Aorta (tissue), 5 donors: Measurements from ENCODE around the gene LRTM2. TPM values are rescaled to one million over a fixed set of nuclear protein-coding genes. Genes with fewer than 3 reads are reported as not detected.
A peak's percentile ranks its signal among the peaks of the same experiment; 100 is the strongest.

Source experiments
- ATAC-seq: fragments of 200-7000 bp; cut with Tn5 transposase; one replicate; pipeline ENCODE4 v1.9.1; 2022; ENCODE audit warnings: moderate library complexity; ENCODE audit not compliant: low FRiP score
- DNase-seq, 2 donors: peaks; one replicate each; pipeline ENCODE4 v3.0.0-alpha.2; 2020
- H3K27ac ChIP-seq, 2 donors: one replicate each; pipeline ENCODE4 v1.5.1; 2013; ENCODE audit warnings: low read length in 2 of 2, mild to moderate bottlenecking in 2 of 2, moderate library complexity in 2 of 2, control low read depth in 1 of 2, inconsistent platforms in 1 of 2, low read depth in 1 of 2
- H3K27me3 ChIP-seq, 2 donors: one replicate each; pipeline ENCODE4 v1.6.1; 2013; ENCODE audit warnings: control low read depth in 1 of 2, low read length in 1 of 2, mild to moderate bottlenecking in 1 of 2, moderate library complexity in 1 of 2; ENCODE audit not compliant: insufficient read depth in 2 of 2, control insufficient read depth in 1 of 2
- H3K36me3 ChIP-seq, 2 donors: one replicate each; pipeline ENCODE4 v1.6.1; 2013; ENCODE audit warnings: control low read depth in 1 of 2, low read length in 1 of 2, mild to moderate bottlenecking in 1 of 2; ENCODE audit not compliant: insufficient read depth in 2 of 2, control insufficient read depth in 1 of 2
- H3K4me1 ChIP-seq, 2 donors: one replicate each; pipeline ENCODE4 v1.6.1; 2013; ENCODE audit warnings: low read length in 2 of 2, control low read depth in 1 of 2, mild to moderate bottlenecking in 1 of 2, moderate library complexity in 1 of 2; ENCODE audit not compliant: insufficient read depth in 2 of 2, control insufficient read depth in 1 of 2
- H3K4me3 ChIP-seq, 2 donors: one replicate each; pipeline ENCODE4 v1.5.1; 2013; ENCODE audit warnings: low read length in 2 of 2, control low read depth in 1 of 2, mild to moderate bottlenecking in 1 of 2
- H3K9me3 ChIP-seq: one replicate; pipeline ENCODE4 v1.6.1; 2013; ENCODE audit warnings: mild to moderate bottlenecking, low read length; ENCODE audit not compliant: control insufficient read depth
- WGBS, 2 donors: extraction: QIAGEN DNeasy Blood & Tissue Kit; methylation state at CpG; one replicate each; pipeline ENCODE4 v1.1.7; 2013; 5-methylcytosine and 5-hydroxymethylcytosine counted together
- intact Hi-C, 2 donors: fragments of 100-400 bp; cut with DNase I; formaldehyde crosslinking; loops; one replicate each; pipeline versions ENCODE4 v1.14.2 to v1.15.0; 2022
- polyA plus RNA-seq, 2 donors: library from polyadenylated mRNA; stranded (reverse); fragments of 200-250 nt; gene quantifications; one replicate each; pipeline ENCODE4 v1.2.3, GENCODE V29; 2013
- total RNA-seq, 2 donors: library from RNA; stranded (reverse); fragmentation: NEBNext Ultra II Directional; extraction: Animal tissue kit (Norgen Biotek cat#: 25700); gene quantifications; one replicate each; pipeline ENCODE4 v1.2.1, GENCODE V29; 2021
- donor health status: healthy with polysubstance abuse.
- donor health status: Bipolar disorder and iron deficiency.
- donor health status: DM: no; HTN: no; CAD: no.
- donor health status: DM: no; HTN: no; CAD: no.
- donor health status: DM: yes; HTN: yes; CAD: no.

LRTM2 gene
- total and polyA plus RNA-seq, 4 donors = not detected

- Histone ChIP-seq H3K9me3 (no peaks in the 10 kb centered on the region), H3K4me1 (no peaks in the 10 kb centered on the region), H3K36me3 (no peaks in the 10 kb centered on the region), H3K27ac (no peak overlapping the region), H3K27me3 (no peaks in the 10 kb centered on the region), H3K4me3 (no peak overlapping the region)
- intact Hi-C loops = no loop called here
- ATAC-seq (no peak), DNase-seq (peak; percentile 26 to 55)
- WGBS, 2 donors = 69 to 77% methylated on average over 16 of the region's 16 CpGs
Measured at GRCh38 chr12:1801303-1801975, 18.9 kb upstream of the LRTM2 start.

- no peaks in the 10 kb centered on the region for H3K9me3 ChIP-seq
- no peak overlapping the region for H3K27ac ChIP-seq
- peak in 1 of 2 donors; percentile 34 for DNase-seq
- no peaks in the 10 kb centered on the region for H3K4me1 ChIP-seq
- no peaks in the 10 kb centered on the region for H3K36me3 ChIP-seq
- H3K27me3 ChIP-seq = no peaks in the 10 kb centered on the region
- 89 to 90% methylated on average over 7 of the region's 7 CpGs for WGBS, 2 donors
- no peak overlapping the region for H3K4me3 ChIP-seq
- no peak for ATAC-seq
- intact Hi-C loops = no loop called here
Measured at GRCh38 chr12:1803736-1804135, 16.6 kb upstream of the LRTM2 start.

GRCh38 chr12:1804545-1805332 lies 15.6 kb upstream of the LRTM2 start:
- no peaks in the 10 kb centered on the region for H3K4me1 ChIP-seq
- peak; percentile 84 for ATAC-seq
- DNase-seq = peak; percentile 92 to 93
- WGBS, 2 donors = 74 to 77% methylated on average over 25 of the region's 25 CpGs
- no peaks in the 10 kb centered on the region for H3K36me3 ChIP-seq
- no peaks in the 10 kb centered on the region for H3K9me3 ChIP-seq
- H3K27ac ChIP-seq = no peak overlapping the region
- H3K27me3 ChIP-seq = no peaks in the 10 kb centered on the region
- intact Hi-C loops = no loop called here
- H3K4me3 ChIP-seq = no peak overlapping the region

GRCh38 chr12:1805441-1806081 lies 14.8 kb upstream of the LRTM2 start:
- Histone ChIP-seq H3K4me3 (no peak overlapping the region), H3K4me1 (no peaks in the 10 kb centered on the region), H3K9me3 (no peaks in the 10 kb centered on the region), H3K27ac (no peak overlapping the region), H3K27me3 (no peaks in the 10 kb centered on the region), H3K36me3 (no peaks in the 10 kb centered on the region)
- intact Hi-C loops = no loop called here
- DNase-seq = peak; percentile 36 to 68
- 89% methylated on average over 16 of the region's 16 CpGs for WGBS, 2 donors
- no peak for ATAC-seq

GRCh38 chr12:1806301-1807086 lies 13.9 kb upstream of the LRTM2 start:
- Histone ChIP-seq H3K27ac (no peak overlapping the region), H3K4me1 (no peaks in the 10 kb centered on the region), H3K36me3 (no peaks in the 10 kb centered on the region), H3K4me3 (no peak overlapping the region), H3K9me3 (no peaks in the 10 kb centered on the region), H3K27me3 (no peaks in the 10 kb centered on the region)
- DNase-seq (peak; percentile 59 to 63), ATAC-seq (no peak)
- WGBS, 2 donors = 53 to 56% methylated on average over 7 of the region's 7 CpGs
- intact Hi-C loops = no loop called here

- DNase-seq (peak; percentile 40 to 62), ATAC-seq (no peak)
- Histone ChIP-seq H3K4me1 (no peaks in the 10 kb centered on the region), H3K9me3 (no peaks in the 10 kb centered on the region), H3K27ac (no peak overlapping the region), H3K4me3 (no peak overlapping the region), H3K36me3 (no peaks in the 10 kb centered on the region), H3K27me3 (no peaks in the 10 kb centered on the region)
- intact Hi-C loops = no loop called here
- WGBS, 2 donors = 93 to 95% methylated on average over 15 of the region's 15 CpGs
Measured at GRCh38 chr12:1807087-1807860, 13.1 kb upstream of the LRTM2 start.

GRCh38 chr12:1808036-1808797 lies 12.1 kb upstream of the LRTM2 start:
- intact Hi-C loops = no loop called here
- 94 to 95% methylated on average over 19 of the region's 19 CpGs for WGBS, 2 donors
- no peaks in the 10 kb centered on the region for H3K4me1 ChIP-seq

More at GRCh38 chr12:1808036-1808797, 12.1 kb upstream of the LRTM2 start:
- no peak overlapping the region for H3K27ac ChIP-seq
- H3K27me3 ChIP-seq = no peaks in the 10 kb centered on the region
- DNase-seq = peak; percentile 32 to 52
- no peaks in the 10 kb centered on the region for H3K36me3 ChIP-seq
- ATAC-seq = no peak
- no peak overlapping the region for H3K4me3 ChIP-seq
- H3K9me3 ChIP-seq = no peaks in the 10 kb centered on the region
